ENCODE results near the gene CHAF1A.

The CHAF1A gene

GRCh38 chr19:4366666-4367335, 35.6 kb upstream of the CHAF1A start:
- TF ChIP-seq, protein P1, sequence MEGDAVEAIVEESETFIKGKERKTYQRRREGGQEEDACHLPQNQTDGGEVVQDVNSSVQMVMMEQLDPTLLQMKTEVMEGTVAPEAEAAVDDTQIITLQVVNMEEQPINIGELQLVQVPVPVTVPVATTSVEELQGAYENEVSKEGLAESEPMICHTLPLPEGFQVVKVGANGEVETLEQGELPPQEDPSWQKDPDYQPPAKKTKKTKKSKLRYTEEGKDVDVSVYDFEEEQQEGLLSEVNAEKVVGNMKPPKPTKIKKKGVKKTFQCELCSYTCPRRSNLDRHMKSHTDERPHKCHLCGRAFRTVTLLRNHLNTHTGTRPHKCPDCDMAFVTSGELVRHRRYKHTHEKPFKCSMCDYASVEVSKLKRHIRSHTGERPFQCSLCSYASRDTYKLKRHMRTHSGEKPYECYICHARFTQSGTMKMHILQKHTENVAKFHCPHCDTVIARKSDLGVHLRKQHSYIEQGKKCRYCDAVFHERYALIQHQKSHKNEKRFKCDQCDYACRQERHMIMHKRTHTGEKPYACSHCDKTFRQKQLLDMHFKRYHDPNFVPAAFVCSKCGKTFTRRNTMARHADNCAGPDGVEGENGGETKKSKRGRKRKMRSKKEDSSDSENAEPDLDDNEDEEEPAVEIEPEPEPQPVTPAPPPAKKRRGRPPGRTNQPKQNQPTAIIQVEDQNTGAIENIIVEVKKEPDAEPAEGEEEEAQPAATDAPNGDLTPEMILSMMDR (IDR thresholded peaks at IDR 0.05; ENCODE audit: poor library complexity, severe bottlenecking) = no peak

DNA sequence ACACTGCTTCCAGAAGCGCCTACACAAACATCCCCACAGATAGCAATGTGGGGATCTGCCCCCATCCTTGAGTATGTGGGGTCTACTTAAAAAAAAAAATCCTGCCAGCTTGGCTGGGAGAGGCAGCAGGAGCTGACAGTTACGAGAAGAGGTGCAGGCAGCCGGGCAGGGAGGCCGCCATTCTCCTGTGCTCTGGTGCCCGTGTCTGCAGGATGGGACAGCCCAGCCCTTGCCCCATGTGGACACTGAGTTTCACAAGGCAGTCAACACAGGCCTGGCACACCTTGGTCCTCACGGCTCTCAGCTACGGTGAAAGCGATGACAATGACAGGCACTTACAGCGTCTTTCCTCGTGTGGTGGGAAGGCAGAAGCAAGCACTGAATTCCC, 35.1 kb upstream of the CHAF1A start:
- Histone ChIP-seq H3K4me3 (ENCODE audit: severe bottlenecking) (no peak overlapping the region), H3K9me3 (ENCODE audit: severe bottlenecking) (no peaks in the 10 kb centered on the region), H3K27me3 (ENCODE audit: insufficient read depth, poor library complexity, severe bottlenecking) (no peaks in the 10 kb centered on the region), H3K36me3 (ENCODE audit: low read depth) (peaks cover 40% of the 10 kb centered on the region), H3K4me1 (ENCODE audit: insufficient read depth, poor library complexity, severe bottlenecking) (peaks cover 16% of the 10 kb centered on the region), H3K27ac (ENCODE audit: poor library complexity, severe bottlenecking) (peak overlapping the region; percentile 91)
- ATAC-seq (ENCODE audit: low read depth) = no peak
- TF ChIP-seq, protein P1 (IDR thresholded peaks at IDR 0.05; ENCODE audit: poor library complexity, severe bottlenecking) = no peak
- DNase-seq (ENCODE audit: low spot score) = peak; percentile 44

More at GRCh38 chr19:4366666-4367335, 35.6 kb upstream of the CHAF1A start:
- H3K9me3 ChIP-seq (ENCODE audit: severe bottlenecking) = no peaks in the 10 kb centered on the region
- H3K36me3 ChIP-seq (ENCODE audit: low read depth) = peaks cover 45% of the 10 kb centered on the region
- DNase-seq (ENCODE audit: low spot score) (peak; percentile 50), ATAC-seq (ENCODE audit: low read depth) (no peak)
- H3K4me1 ChIP-seq (ENCODE audit: insufficient read depth, poor library complexity, severe bottlenecking) = peaks cover 16% of the 10 kb centered on the region
- H3K27ac ChIP-seq (ENCODE audit: poor library complexity, severe bottlenecking) = no peak overlapping the region
- no peaks in the 10 kb centered on the region for H3K27me3 ChIP-seq (ENCODE audit: insufficient read depth, poor library complexity, severe bottlenecking)
- no peak overlapping the region for H3K4me3 ChIP-seq (ENCODE audit: severe bottlenecking)

GRCh38 chr19:4367781-4368127, 34.7 kb upstream of the CHAF1A start:
- H3K4me3 ChIP-seq (ENCODE audit: severe bottlenecking) = no peak overlapping the region
- peak overlapping the region; percentile 91 for H3K27ac ChIP-seq (ENCODE audit: poor library complexity, severe bottlenecking)
- no peaks in the 10 kb centered on the region for H3K9me3 ChIP-seq (ENCODE audit: severe bottlenecking)
- H3K27me3 ChIP-seq (ENCODE audit: insufficient read depth, poor library complexity, severe bottlenecking) = no peaks in the 10 kb centered on the region
- DNase-seq (ENCODE audit: low spot score) (no peak), ATAC-seq (ENCODE audit: low read depth) (no peak)
- H3K36me3 ChIP-seq (ENCODE audit: low read depth) = peaks cover 35% of the 10 kb centered on the region
- TF ChIP-seq, protein P1 (IDR thresholded peaks at IDR 0.05; ENCODE audit: poor library complexity, severe bottlenecking) = no peak
- peaks cover 16% of the 10 kb centered on the region for H3K4me1 ChIP-seq (ENCODE audit: insufficient read depth, poor library complexity, severe bottlenecking)

DNA sequence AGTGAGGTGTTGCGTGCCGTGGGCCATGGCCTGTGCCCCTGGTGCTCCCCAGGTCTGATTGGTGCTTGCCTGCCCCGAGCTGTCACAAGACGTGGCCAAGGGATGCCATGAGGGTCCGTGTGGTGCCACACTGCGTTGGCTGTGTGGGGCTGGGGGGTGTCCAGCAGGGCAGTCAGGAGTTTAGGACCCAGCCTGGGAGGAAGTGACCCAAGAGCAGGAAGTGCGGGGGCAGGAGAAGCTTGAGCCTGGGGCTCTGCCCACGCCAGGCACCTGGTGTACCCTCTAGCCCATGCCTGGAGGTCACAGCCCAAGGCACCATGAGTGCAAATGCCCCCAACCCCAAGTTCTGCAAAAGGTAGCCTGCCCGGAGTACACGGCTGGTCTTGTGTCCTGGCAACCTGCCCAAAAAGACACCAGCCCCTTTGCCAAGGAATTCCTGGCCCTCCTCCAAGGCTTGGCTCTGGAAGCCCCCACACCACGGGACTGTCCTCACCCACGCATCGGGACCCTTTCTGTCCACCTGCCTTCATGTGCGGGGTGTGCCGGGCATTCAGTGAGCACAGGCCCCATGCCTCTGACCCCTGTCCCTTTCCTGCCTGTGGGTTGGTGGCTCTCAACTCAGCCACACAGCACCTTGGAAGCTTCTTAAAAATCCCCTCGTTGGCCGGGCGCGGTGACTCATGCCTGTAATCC, 34.2 kb upstream of the CHAF1A start:
- TF ChIP-seq, protein P1 (IDR thresholded peaks at IDR 0.05; ENCODE audit: poor library complexity, severe bottlenecking) = no peak
- DNase-seq (ENCODE audit: low spot score) (peak; percentile 47), ATAC-seq (ENCODE audit: low read depth) (no peak)
- Histone ChIP-seq H3K36me3 (ENCODE audit: low read depth) (peaks cover 32% of the 10 kb centered on the region), H3K27ac (ENCODE audit: poor library complexity, severe bottlenecking) (peak overlapping the region; percentile 91), H3K4me1 (ENCODE audit: insufficient read depth, poor library complexity, severe bottlenecking) (peaks cover 16% of the 10 kb centered on the region), H3K9me3 (ENCODE audit: severe bottlenecking) (no peaks in the 10 kb centered on the region), H3K27me3 (ENCODE audit: insufficient read depth, poor library complexity, severe bottlenecking) (no peaks in the 10 kb centered on the region), H3K4me3 (ENCODE audit: severe bottlenecking) (no peak overlapping the region)
